Spinal cord (tissue), 10 donors: ENCODE results near the gene FNBP1. TPM values are rescaled to one million over a fixed set of nuclear protein-coding genes. Genes with fewer than 3 reads are reported as not detected.

Experiments
- DNase-seq, 6 donors: peaks; one replicate each; pipeline versions ENCODE4 v3.0.0 to v3.0.0-alpha.2; 2013 to 2015; ENCODE audit warnings: low spot score in 6 of 6, low read depth in 4 of 6
- H3K27ac ChIP-seq: one replicate; pipeline ENCODE4 v1.5.1; 2013; ENCODE audit warnings: low read depth, low read length, control low read depth
- H3K27me3 ChIP-seq: one replicate; pipeline ENCODE4 v1.6.1; 2013; ENCODE audit warnings: low read length; ENCODE audit not compliant: control insufficient read depth, insufficient read depth
- H3K36me3 ChIP-seq: one replicate; pipeline ENCODE4 v1.6.1; 2013; ENCODE audit warnings: low read length; ENCODE audit not compliant: control insufficient read depth, insufficient read depth
- H3K4me1 ChIP-seq: one replicate; pipeline ENCODE4 v1.6.1; 2013; ENCODE audit warnings: low read length; ENCODE audit not compliant: control insufficient read depth, insufficient read depth
- H3K4me3 ChIP-seq: one replicate; pipeline ENCODE4 v1.5.1; 2013; ENCODE audit warnings: low read depth, low read length, control low read depth
- H3K9me3 ChIP-seq: one replicate; pipeline ENCODE4 v1.6.1; 2013; ENCODE audit warnings: low read length; ENCODE audit not compliant: control insufficient read depth, insufficient read depth
- WGBS: methylation state at CpG from one replicate; pipeline ENCODE4 v1.1.5; 2013; ENCODE audit warnings: missing lambda C conversion rate; ENCODE audit not compliant: insufficient coverage; 5-methylcytosine and 5-hydroxymethylcytosine counted together
- polyA plus RNA-seq, 2 donors: library from polyadenylated mRNA; unstranded; fragments of 120-200 nt; gene quantifications; one replicate each; pipeline ENCODE4 v1.2.1, GENCODE V29; 2013; ENCODE audit not compliant: insufficient read length in 2 of 2
- total RNA-seq, 2 donors: library from RNA; depleted of rRNA in 1 of 2; stranded (reverse); fragments of 120-200 nt in 1 of 2; fragments of >200 nt in 1 of 2; gene quantifications; one replicate each; pipeline versions ENCODE4 v1.2.3 to v1.2.4, GENCODE V29; 2013 to 2014
- donor health status: healthy.

Gene FNBP1
- total and polyA plus RNA-seq, 4 donors, result 47.8 to 105 (median 79.2) TPM

GRCh38 chr9:129884220-129885017, 158.6 kb downstream of the FNBP1 start:
- H3K4me1 ChIP-seq, result peaks cover 42% of the 10 kb centered on the region
- WGBS, result 13% methylated on average over 22 of the region's 24 CpGs

GRCh38 chr9:129881547-129882324, 161.3 kb downstream of the FNBP1 start:
- Histone ChIP-seq H3K36me3 (peaks cover 23% of the 10 kb centered on the region), H3K9me3 (no peaks in the 10 kb centered on the region), H3K27me3 (no peaks in the 10 kb centered on the region), H3K4me1 (peaks cover 42% of the 10 kb centered on the region), H3K4me3 (no peak overlapping the region), H3K27ac (no peak overlapping the region)
- DNase-seq, result peak in 1 of 6 donors; percentile 27
- WGBS, result 72% methylated on average over 15 of the region's 19 CpGs

More at GRCh38 chr9:129884220-129885017, 158.6 kb downstream of the FNBP1 start:
- peaks cover 40% of the 10 kb centered on the region for H3K36me3 ChIP-seq
- peak in 5 of 6 donors; percentile 36 to 91 (median 42) for DNase-seq
- H3K9me3 ChIP-seq, result no peaks in the 10 kb centered on the region
- no peak overlapping the region for H3K27ac ChIP-seq
- peak overlapping the region; percentile 26 for H3K4me3 ChIP-seq
- no peaks in the 10 kb centered on the region for H3K27me3 ChIP-seq

DNA sequence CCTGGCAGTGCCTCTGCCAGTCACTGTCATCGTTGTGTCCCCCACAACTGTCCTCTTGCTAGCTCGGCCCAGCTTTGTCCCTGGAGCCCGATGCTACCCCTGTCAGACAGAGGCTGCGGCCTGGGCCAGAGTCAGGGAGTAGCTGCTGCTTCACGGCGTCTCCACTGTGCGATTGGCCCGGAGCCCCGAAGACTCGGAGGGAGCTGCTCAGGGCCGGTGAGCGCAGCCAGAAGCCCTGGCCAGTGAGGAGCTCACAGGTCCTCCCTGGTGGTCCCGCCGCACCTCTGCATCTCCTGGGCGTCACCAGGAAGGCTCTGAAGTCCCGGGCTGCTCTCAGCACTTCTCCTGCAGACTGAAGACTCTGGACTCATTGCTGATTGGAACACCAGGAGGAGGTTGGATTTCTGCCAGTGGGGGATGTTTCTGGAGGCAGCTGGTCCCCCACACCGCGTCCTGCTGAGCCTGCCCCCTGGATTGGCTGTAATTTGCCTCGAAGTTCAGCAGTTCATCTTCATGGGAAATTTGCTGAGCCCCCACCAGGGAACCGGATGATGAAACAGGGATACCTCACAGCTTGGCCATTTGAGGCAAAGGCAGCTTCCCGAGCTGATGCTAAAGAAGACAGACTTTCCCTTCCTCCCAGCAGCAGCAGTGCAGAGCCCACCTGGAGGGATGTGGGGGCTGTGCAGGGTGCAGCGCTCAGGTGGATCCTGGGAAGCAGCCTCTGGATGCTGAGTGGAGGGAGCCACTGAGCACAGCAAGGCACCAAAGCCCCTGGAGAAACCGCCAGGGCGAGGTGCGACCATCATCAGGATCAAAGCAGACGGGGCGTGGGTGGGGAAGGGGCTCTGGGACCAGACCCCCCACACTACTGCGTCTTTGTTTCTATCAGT, 162.1 kb downstream of the FNBP1 start:
- Histone ChIP-seq H3K9me3 (no peaks in the 10 kb centered on the region), H3K36me3 (peaks cover 18% of the 10 kb centered on the region), H3K27ac (no peak overlapping the region), H3K4me3 (no peak overlapping the region), H3K27me3 (no peaks in the 10 kb centered on the region), H3K4me1 (peaks cover 36% of the 10 kb centered on the region)
- peak in 2 of 6 donors; percentile 53 to 72 for DNase-seq
- WGBS, result 53% methylated on average over 20 of the region's 28 CpGs

DNA sequence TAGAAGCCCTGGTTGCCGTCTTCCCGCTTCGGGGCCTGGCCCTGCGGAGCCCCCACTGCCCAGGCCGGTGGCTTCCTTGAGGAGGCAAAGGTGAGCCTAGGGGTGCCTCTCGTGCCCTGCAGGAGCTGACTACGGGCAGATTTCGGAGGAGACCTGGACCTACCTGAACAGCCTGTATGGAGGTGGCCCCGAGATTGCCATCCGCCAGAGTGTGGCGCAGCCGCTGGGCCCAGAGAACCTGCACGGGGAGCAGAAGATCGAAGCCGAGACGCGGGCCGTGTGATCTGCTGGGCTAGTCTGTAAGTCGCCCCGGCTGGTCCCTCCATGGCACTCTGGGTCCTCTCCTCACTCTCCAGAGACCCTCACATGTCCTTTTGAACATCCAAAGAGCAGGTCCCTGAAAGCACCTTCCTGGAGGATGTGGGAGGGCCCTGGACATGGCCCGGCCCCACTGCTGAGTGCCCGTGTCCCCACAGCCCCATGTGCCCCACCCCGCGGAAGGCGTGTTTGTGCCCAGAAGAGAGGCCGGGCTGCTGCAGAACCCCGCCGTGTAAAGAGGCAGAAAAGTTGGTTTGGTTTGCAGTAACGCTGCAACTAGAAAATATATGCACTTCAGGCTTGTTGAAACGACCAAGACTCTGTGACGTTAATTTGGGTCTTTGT, 162.9 kb downstream of the FNBP1 start:
- Histone ChIP-seq H3K36me3 (peaks cover 13% of the 10 kb centered on the region), H3K4me3 (no peak overlapping the region), H3K4me1 (peaks cover 28% of the 10 kb centered on the region), H3K27ac (no peak overlapping the region), H3K9me3 (no peaks in the 10 kb centered on the region), H3K27me3 (no peaks in the 10 kb centered on the region)
- 93% methylated on average over 25 of the region's 31 CpGs for WGBS
- no peak for DNase-seq

DNA sequence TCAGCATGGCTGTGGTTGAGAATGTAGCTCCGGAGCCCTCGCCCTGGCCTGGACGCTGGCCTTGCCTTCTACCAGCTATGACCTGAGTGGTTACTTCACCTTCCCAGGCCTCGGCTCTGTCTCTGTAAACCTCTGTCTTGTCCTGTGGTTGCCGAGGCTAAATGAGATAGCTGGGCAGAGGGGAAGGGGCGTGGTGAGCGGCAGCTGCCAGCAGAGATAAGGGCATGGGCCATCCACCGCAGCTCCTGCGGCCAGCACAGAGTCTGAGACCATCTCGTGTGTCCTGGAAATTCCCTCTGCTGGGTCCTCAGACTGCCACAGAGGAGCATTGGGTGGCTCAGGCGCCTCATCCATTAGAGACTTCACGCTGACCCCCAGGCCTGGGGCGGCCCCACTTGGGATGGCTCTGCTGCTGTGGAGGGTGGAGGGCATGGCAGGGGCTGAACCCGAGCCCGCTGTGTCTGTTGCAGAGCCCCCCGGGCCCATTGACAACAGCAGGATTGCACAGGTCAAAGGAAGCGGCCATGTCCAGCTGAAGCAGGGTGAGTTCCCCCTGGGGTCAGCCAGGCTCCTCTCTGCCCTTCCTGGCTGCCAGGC, 163.8 kb downstream of the FNBP1 start:
- WGBS, result 96% methylated on average over 17 of the region's 17 CpGs
- Histone ChIP-seq H3K27me3 (no peaks in the 10 kb centered on the region), H3K27ac (no peak overlapping the region)

GRCh38 chr9:129878291-129878690, 164.7 kb downstream of the FNBP1 start:
- Histone ChIP-seq H3K4me3 (no peak overlapping the region), H3K36me3 (peaks cover 8% of the 10 kb centered on the region), H3K27ac (no peak overlapping the region), H3K27me3 (no peaks in the 10 kb centered on the region), H3K9me3 (no peaks in the 10 kb centered on the region), H3K4me1 (peaks cover 14% of the 10 kb centered on the region)
- 91% methylated on average over 11 of the region's 11 CpGs for WGBS
- DNase-seq, result no peak

More for the DNA sequence above, 163.8 kb downstream of the FNBP1 start:
- peaks cover 19% of the 10 kb centered on the region for H3K4me1 ChIP-seq
- DNase-seq, result no peak
- peaks cover 10% of the 10 kb centered on the region for H3K36me3 ChIP-seq
- H3K4me3 ChIP-seq, result no peak overlapping the region
- no peaks in the 10 kb centered on the region for H3K9me3 ChIP-seq

DNA sequence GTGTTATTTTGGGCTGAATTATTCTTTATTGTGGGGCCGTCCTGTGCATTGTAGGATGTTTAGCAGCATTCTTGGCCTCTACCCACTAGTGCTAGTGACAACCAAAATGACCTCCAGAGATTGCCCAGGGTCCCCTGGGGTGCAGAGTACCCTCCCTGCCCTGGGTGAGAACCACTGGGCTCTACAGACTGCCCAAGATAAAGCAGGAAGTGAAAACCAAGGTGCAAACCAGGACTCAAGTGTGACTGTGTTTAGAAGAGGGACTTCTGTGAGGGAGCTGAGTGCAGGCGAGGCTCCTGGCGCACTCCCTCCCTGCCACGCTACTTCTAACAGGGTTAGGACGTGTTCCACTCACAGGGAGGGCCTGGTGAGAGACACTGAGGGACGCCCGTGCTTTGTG, 166.2 kb downstream of the FNBP1 start:
- 96% methylated on average over 5 of the region's 7 CpGs for WGBS
- Histone ChIP-seq H3K9me3 (no peaks in the 10 kb centered on the region), H3K36me3 (no peaks in the 10 kb centered on the region)

DNA sequence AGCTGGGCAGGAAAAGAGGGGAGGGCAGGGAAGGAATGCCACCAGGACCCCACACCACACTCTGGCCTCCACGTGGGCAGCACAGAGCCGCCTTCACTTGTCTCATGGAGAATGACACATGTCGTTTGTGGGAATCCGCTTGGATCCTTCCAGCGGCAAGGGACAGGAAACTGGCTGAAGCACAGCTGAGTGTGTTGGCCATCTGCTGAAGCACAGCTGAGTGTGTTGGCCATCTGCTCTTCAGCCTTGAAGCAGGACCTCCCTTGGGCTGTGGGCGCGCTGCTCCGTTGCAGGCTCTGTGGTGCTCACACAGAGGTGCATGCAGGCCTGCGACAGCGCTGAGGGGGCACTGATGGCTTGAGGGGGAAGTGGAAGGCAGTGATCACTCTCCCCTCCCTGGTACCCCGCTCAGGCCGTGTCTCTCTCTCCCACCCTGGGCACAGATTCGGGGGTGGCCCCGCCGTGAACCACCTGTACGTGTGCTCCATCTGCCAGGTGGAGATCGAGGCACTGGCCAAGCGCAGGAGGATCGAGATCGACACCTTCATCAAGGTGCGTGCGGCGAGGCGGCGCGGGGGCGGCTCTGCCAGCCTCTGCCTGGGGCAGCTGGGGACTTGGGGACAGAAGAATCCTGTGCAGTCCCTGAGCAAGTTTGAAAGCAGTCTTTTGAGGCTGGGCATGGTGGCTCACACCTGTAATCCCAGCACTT, 167.1 kb downstream of the FNBP1 start:
- WGBS, result 90% methylated on average over 25 of the region's 27 CpGs
- Histone ChIP-seq H3K27me3 (no peaks in the 10 kb centered on the region), H3K4me1 (peaks cover 4% of the 10 kb centered on the region), H3K9me3 (no peaks in the 10 kb centered on the region), H3K4me3 (no peak overlapping the region), H3K36me3 (no peaks in the 10 kb centered on the region), H3K27ac (no peak overlapping the region)
- peak in 2 of 6 donors; percentile 49 to 65 for DNase-seq

More for the DNA sequence above, 166.2 kb downstream of the FNBP1 start:
- Histone ChIP-seq H3K4me1 (peaks cover 14% of the 10 kb centered on the region), H3K27ac (no peak overlapping the region), H3K27me3 (no peaks in the 10 kb centered on the region), H3K4me3 (no peak overlapping the region)
- DNase-seq, result no peak
